ENCODE data around the gene CCDC57.
"Not testable (repeated sequence)": the region's sequence is repeated elsewhere in the genome, so short reads cannot be mapped to it uniquely, and the experiment has no call there.

The CCDC57 gene

DNA sequence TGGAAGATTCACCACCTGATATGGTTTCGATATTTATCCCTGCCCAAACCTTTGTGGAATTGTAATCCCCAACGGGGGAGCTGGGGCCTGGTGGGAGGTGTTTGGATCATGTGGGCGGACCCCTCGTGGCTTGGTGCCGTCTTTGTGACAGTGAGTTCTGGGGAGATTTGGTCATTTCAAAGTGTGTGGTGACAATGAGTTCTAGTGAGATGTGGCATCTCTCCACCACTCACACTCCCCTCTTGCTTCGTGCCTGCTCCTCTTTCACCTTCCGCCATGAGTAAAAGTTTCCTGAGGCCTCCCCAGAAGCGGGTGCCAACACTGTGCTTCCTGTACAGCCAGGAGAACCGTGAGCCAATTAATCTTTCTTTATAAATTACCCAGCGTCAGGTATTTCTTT is 9.7 kb downstream of the CCDC57 start:
- DNase-seq (ENCODE audit: low read depth, low spot score), result no peak

DNA sequence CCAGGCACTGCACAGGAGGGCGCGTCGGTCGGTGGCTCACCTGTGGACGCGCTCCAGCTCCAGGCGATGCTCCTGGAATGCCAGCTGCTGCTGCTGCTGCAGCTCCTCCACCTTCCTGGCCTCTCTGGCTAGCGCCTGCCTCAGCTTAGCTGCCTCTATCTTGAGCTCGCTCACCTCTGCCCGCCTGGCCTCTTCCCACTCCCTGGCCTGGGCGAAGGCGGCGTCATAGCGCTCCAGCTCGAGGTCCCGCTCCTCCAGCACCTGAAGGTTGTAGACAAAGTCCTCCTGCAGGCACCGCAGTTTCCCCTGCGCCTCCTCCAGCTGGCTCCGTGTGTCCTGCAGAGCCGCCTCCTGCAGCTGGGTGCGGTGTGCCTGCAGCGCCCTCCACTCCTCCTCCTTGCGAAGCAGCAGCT is 11.1 kb downstream of the CCDC57 start:
- no peak for DNase-seq (ENCODE audit: low read depth, low spot score)

DNA sequence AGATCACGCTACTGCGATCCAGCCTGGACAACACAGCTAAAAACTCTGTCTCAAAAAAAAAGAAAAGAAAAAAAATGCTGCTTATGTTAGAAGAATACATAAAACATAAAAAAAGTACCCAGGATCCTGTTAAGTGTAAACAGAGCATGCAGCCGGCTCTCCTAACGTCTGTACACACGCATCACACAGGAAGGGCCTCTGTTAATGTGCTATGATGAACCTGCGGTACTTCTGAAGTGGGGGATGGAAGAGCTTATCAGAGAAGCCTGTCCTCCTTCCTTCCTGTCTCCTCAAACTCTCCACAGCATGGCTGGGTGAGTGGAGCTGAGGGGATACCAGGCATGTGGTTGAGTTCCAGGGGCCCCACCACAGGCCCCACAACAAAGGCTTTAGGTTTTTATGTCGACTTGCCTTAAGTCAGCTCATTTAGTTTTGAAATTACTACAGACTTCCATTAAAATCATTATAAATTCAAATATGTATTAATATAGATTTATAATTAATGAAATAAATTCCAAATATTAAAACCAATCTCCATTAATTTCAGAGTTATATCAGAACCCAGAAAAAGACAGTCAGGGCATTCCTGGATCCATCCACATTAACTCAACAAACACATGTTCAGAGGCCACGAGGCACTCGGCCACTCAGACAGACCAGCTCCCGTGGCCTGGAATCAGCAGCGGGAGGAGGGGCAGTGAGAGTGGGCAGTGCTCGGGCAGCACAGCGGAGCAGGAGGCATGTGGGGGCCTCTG is 11.7 kb downstream of the CCDC57 start:
- DNase-seq (ENCODE audit: low read depth, low spot score), result no peak

DNA sequence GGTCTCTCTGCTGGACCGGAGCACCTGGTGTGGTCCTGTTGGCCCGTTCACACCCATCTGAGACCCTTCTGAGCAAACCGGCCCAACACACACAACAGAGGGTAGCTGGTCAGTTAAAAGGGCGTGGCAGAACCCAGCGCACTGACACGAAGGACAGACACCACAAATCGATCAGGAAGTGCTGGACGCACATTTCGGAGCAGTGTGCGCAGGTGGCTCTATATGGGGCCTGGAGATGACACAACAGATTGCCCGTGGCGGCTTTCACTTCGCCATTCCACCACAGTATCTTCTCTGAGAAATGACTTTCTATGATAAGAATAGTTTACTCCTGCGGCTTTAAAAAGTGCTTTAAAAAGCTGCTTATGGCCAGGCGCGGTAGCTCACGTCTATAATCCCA is 12.5 kb downstream of the CCDC57 start:
- DNase-seq (ENCODE audit: low read depth, low spot score), result no peak

DNA sequence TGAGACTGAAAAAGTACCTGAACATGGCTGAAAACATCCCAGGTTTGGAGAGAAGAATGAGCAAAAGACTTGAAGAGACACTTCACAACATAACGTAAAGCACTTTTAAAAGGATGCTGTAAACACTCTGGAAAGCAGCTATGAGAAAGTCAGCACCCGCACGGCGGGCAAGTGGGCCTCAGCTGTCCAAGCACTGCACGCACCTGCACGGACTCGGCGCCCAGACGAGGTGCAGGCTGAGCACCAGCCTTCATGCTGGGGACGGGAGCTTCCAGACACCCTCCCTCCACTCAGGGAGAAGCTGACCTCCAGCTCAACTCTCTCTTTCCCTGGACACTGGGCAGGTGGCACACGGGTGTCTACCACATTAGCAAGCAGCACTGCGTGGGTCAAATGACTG is 13.1 kb downstream of the CCDC57 start:
- no peak for DNase-seq (ENCODE audit: low read depth, low spot score)

DNA sequence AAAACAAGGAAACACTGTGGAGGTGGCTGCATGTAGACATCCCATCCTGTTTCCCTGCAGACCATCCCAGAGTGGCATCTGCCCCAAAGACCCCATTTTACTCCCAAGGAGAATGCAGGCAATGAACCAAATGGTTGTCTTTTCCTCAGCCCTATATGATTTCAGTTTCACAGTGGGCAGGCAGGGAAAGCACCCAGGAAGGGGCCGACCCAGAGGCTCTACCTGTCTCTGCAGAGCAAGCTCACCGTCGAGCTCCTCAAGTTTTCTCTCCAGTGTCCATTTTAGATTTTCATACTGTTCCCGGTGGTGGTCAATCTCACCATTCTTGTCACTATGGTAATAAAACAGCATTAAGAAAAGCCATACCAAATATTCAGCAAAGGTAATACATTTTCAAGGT is 14.6 kb downstream of the CCDC57 start:
- no peak for DNase-seq (ENCODE audit: low read depth, low spot score)

DNA sequence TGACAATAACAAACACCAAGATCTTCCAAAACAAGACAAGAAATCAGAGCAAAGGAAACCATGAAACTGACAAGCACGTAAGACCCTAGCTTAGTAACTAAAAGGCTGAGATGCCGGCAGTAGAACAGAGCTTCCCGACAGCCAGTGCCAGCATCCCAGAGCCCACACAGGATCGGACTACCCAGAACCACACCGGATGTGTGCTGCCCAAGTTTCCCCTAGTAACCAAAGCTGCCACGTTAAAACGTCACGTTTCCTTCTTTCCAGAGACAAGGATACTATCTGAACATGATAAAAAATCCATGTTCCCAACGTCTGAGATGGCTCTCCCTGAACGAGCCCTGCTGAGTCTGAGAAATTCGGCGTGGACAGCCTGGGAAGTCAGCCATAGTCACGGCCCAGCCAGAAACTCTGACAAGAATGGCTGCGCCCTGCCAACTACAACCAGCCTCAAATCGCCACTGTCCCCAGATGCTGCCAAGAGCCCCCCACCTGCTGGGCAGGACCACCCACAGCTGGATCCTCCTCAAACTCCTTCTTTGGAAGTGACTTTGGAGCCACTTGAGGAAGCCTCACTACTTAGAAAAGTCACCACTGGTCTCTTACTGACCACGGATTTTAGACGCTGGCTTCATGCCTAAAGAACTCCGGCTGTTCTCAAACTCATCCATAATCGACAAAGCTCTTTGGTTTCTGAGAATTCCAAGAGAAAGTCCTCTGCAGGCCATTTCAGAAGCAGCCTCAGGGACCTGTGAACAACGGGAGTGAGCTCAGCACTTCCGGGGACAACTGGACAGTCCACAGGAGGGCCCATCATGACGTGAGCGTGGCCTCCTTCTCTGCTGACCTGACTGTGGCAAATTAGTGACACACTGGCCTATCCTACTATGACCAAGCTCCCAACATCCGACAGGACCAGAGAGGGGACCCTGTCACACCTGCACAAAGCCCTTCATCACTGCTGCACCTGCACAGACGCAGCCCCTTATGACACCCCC is 16.7 kb downstream of the CCDC57 start:
- no peak for DNase-seq (ENCODE audit: low read depth, low spot score)

DNA sequence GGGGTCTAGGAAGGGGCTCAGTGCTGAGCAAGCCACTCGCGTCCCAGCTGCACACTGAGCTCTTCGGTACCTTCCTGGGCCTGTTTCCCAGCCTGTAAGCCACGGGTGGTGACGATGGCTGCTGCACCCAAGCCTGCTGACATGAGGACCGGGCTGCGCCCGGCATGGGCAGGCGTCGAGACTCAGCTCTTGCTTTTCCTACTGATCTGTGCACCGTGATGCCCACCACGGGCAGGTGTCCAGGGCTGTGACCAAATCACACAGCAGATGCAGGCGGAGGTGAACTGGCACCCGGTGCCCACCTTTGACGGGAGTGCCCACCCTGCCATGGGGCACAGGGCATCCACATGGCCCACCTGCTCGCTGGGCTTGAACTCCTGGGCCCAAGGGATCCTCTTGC is 17.9 kb downstream of the CCDC57 start:
- DNase-seq (ENCODE audit: low read depth, low spot score), result no peak

DNA sequence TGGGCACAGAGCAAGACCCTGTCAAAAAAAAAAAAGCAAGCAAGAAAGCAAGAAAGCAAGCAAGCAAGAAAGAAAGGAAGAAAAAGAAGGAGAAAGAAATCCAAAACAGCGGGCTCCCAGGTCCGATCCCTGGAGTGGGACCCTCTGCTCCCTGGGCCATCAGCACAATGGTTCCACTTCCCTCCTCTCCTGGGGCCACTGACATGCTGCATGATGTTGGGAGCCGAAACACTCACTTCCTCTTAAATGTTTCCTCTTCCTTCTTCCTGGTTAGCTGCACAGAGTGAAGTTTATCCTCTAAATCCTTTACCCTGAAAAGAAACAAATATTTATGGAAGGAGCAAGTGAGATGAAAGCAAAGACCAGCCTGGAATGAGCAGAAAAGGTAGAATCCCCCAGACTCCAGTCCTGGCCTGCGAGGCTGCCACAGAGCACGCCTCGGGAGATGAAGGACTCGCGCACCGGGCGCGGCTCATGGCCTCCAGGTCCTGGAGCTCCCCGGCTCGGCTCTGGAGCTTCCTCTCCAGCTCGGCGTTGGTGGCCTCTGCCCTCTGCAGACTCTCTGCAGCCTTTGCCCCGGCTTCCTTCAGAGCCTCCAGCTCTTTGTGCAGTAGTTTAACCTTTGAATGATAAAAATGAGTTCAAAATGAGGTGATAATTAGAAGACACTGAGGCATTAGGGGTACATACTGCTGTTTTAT is 19.0 kb downstream of the CCDC57 start:
- DNase-seq (ENCODE audit: low read depth, low spot score), result no peak

DNA sequence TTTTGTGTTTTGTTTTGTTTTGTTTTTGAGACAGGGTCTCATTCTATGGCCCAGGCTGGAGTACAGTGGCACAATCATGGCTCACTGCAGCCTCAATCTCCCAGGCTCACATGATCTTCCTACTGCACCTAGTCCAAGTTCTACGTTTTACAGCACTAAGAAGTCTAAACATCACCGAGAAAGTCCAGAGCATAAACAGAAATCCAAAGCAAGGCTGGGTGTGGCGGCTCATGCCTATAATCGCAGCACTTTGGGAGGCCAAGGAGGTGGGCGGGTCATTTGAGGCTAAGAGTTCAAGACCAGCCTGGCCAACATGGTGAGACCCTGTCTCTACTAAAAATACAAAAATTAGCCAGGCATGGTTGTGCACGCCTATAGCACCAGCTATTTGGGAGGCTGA is 19.6 kb downstream of the CCDC57 start:
- not testable (repeated sequence) for DNase-seq (ENCODE audit: low read depth, low spot score)

DNA sequence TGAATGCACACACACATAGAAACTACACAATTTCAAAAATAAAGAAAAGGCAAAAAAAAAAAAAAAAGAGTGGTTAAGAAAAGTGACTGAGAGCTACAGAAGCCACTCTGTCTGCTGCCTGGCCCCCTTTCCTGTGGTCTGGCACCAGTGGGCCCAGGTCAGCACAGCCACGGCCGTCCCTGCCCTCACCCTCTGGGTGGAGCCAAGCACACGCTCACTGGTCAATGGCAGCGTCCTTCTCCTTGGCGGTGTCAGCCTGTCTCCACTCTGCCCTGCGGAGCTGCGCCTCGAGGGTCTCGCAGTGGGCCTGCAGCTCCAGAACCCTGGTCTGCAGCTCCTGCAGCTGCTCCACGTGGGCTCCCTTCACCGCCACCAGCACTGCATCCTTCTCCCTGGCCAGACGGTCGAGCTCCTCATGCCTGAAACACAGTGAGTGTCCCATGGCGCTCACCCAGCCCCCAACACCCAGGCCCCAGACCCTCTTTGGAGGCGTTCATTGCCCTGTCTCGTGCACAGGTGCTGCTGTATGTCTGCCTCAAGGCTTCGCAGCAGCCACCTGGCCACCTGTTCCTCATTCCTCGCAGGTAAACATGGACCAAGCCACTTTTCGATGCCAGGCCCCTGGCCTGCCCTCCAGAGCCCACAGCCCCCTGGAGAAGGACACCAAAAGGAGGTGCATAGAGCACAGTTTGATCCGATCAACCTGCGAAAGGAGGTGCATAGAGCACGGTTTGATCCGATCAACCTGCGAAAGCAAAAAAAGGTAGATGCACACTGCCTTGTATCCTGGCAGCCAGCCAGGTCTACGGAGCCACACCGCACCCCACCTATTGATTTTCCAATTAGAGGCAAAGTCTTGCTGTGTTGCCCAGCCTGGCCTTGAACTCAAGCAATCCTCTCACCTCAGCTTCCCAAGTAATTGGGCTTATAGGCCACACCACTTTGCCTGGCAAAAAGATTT is 24.4 kb downstream of the CCDC57 start:
- DNase-seq (ENCODE audit: low read depth, low spot score), result no peak

DNA sequence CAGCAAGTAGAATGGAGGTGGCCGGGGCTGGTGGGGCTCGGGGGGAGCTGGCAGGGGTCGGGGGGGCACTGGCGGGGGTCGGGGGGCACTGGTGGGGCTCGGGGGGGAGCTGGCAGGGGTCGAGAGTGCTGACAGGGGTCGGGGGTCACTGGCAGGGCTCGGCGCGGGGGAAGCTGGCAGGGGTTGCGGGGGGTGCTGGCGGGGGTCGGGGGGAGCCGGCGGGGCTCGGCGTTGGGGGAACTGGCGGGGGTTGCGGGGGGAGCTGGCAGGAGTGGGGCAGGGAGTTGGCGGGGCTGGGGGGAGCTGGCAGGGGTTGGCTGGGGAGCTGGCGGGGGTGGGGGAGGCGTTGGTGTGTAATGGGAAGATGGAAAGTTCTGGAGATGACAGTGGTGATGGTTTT is 25.1 kb downstream of the CCDC57 start:
- DNase-seq (ENCODE audit: low read depth, low spot score), result no peak

DNA sequence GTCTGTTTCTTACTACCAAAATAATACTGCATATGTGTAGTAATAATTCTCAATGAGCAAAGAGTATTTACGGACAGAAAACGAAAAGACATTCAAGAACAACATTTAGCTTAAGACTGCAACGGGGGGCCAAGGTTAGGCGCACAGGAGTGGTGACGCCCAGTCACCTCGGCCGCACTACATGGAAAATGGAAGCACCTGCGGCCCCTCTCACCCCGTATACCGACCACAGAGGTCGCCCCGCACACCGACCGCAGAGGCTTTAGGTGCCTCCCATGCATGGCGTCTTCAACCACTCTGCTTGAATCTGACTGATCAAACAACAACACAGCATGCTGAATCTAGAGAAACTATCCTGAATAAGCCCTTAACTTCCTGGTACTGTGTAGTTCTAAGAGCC is 26.4 kb downstream of the CCDC57 start:
- DNase-seq (ENCODE audit: low read depth, low spot score), result no peak

DNA sequence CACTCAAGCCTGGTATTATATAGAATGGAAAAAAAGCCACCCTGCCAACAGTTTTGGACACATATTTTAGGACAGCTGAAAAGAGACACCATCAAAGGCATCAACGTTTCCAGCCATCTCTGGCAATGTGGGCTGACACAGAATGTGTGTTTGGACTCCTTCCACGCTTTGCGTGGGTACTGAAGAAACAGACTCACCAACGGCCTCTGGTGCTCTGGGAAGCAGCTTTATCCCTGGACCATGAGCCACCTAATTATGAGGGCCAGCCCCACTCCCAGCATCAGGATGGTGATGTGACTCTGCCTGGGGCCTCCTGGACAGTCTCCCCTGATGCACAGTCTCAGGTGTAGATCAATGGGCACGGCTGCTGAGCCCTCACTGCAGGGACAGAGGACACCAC is 27.9 kb downstream of the CCDC57 start:
- no peak for DNase-seq (ENCODE audit: low read depth, low spot score)

DNA sequence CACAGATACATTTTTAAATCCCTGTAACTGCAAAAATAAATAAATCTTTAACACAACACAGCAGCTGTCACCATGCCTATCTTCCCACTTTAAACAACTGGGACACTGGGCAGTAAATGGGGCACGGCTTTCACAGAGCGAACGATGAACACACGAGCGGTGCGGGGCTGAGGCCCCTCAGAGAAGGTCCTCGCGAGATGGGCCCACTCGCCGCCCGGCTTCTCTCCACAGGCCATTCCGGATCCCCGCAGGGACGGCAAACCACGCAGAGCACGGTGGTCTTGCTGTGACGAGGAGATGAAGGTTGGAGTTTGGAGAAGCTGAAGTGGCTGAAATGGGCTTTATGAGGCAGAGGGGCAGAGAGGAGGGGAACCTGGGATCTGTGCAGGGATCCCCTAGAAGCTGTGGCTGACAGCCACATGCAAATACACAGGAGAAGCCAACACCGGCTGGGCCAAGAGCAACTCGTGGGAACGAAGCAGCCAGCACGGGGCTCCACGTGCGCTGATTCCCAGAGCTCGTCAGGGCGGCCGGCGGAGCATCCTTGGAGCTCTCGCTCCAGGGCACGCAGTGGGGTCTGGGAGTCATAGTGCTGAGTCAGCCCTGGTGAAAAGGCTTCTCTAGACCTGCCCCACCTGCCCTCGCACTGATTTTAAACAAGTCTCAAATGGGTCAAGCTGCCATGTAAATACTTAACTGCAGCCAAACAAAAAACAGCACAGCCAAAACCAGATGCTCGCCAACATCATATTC is 31.7 kb downstream of the CCDC57 start:
- DNase-seq (ENCODE audit: low read depth, low spot score), result no peak

DNA sequence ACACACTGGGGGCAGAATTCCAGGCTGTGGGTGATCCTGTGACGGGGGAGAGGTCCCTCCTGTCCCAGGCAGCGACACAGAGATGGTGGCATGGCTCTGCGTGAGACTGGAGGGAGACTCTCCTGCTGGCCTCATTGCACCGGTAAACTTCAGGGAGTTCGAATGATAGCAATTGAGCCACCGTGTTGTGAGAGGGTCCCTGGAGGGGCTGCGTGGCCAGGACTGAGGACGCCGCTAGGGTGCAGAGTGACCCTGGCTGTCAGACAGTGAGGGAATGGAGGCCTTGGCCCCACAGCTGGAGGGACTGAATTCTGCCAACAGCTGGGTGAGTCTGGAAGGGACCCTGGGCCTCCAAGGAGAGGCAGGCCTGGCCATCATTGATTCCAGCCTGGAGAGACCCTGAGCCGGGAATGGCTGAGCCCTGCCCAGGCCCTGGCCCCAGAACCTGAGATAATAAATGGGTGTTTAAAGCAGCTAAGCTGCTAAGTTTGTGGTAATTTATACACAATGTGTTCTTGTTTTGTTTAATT is 32.6 kb downstream of the CCDC57 start:
- no peak for DNase-seq (ENCODE audit: low read depth, low spot score)

DNA sequence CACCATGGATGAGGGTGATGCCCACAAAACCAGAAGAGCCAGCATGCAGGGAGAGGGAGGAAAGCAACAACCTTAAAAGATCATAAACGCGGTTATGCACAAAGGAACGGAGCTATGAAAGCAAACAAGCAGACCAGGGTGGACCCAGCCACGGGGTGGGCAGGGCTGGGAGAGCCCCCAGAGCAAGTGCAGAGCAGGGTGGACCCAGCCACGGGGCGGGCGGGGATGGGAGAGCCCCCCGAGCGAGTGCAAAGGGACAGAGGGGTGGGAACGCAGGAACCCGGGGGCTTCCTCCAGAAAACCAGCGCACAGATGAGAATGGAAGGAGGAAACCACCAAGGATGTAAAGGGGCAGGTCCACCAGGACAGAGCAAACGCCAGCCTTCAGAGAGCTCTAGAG is 33.2 kb downstream of the CCDC57 start:
- DNase-seq (ENCODE audit: low read depth, low spot score), result no peak

DNA sequence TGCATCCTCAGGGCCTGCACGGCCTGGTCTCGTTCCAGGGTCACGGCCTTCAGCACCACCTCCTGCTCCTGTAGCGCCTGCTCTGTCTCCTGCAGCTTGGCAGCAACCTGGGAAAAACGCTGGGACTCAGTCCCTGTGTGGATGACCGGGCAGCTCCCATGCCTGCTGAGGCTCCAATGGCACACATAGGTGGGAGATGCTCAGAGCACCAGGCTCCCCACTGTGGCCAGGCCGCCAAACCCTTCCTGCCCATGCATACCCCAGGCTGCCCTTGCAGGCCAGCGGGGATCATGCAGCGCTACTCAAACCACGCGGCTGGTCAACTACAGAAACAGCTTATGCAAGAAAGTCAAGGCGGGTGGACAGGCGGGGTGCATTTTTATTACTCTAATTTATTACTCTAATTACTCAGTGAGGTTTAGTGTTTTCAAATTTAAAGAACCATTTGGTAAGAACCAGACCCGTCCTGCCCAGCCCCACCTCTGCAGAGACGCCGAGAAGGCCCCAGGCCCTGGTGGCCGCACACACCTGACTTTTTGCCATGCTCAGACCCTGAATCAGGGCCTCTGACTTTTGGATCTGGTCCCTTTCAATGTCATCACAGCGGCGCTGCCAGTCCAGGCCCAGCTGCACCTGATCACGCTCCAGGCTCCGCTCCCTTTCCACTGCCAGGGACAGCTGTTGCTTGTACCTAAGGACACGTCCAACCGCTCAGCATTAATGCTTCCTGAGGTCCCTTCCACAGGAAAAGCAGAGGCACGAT is 34.0 kb downstream of the CCDC57 start:
- no peak for DNase-seq (ENCODE audit: low read depth, low spot score)

DNA sequence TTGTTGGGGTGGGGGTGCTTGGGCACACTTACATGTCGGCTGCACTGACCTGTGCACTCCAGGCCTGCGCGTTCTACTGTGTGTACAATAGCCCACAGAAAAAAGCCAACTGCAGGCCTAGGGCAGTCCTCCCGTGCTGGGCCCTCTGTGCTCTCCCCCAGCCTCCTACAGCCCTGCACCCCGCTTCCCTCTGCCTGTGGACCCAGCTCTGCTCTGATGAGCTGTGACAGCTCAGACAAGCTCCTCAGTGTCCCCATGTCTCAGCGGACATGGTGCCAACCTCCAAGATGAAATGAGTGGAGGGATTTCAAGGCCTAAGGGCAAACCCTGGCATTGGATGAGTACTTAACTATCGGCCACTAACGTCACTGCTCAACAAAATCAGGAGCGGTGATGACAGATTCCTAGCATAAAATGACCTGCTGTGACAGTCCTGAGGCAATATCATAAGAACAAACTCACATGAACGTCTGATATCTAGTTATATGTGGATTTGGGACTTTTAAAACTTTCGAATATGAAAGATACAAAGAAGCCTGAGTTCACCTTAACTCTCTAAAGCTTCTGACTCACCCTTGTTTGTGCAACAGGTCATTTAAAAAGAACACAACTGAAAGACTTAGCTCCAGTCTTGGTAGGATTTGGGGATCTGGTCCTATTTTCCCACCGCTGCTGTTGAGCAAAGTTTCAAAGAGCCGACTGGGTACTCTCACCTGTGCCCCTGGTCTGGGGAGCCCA is 34.7 kb downstream of the CCDC57 start:
- DNase-seq (ENCODE audit: low read depth, low spot score), result no peak

Measured in activated naive CD8-positive, alpha-beta T cell treated with anti-CD3 and anti-CD28 coated beads, Interleukin-2, amount 50 U/mL, for 16 hours (primary cell).